GM19395 (cell line): ENCODE results near the gene ARVCF.

ENCODE experiments used
- ATAC-seq: cut with Tn5 transposase; IDR thresholded peaks from one replicate; pipeline ENCODE4 v1.9.1; 2021; ENCODE audit warnings: mild to moderate bottlenecking, moderate library complexity; ENCODE audit not compliant: unreplicated experiment

The ARVCF gene

DNA sequence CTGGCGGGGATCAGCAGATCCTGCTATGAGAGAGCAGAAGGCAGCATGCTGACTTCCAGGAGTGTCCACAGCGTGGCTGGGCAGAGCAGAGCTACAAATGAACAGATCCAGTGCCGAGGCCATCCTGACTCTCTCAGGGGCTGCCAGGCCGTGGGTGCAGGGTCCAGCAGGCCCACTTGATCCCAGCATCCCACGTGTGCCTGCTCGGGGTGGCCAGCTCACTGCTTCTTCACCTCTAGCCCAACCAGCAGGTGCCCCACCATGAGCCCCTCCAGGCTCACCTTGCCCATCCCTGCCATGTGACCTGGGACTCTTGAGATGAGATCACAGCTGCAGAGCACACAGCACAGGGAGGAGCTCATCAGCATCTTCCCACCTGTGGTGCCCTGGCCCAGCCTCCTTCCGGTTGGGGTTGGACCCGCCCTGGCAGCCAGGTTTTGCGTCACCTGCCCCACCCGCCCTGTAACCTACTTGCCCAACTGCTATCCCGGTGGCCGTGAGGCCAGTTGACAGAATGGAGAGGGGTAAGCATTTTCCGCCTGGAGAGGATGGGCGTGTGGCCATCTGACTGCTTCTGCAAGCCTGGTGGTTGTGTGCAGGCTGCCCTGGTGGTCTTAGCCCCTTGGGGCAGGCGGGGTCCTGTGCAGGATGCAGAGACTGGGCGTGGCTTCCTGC, 15.2 kb upstream of the ARVCF start:
- no peak for ATAC-seq

DNA sequence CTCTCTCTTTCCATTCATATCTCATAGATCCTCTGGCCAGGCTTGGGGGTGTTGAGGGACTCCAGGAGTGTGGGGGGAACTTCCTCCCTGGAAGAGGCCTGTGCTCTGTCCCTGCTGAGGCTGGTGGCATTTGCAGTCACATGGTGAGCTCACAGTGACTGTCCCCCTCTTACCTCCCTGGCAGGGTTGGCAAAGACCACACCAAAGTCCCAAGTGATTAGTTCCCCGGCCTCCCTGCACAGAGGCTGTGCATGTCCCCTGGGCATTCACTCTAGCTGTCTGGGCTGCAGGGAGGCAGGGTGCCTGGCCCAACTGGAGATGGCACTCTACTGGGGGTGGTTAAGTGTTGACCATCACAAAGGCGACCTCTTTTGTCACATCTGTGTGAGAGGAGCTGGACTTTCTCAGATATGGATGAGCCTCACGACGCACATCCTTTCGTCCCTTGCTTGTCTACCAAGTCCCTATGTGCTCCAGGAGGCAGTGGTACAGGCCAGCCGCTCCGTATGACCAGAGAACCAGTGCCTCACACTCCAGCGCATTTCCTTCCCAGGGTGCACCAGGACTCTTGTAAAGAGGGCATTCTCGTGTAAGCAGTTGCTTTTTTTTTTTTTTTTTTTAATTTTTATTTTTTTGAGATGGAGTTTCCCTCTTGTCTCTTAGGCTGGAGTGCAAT, 13.1 kb upstream of the ARVCF start:
- ATAC-seq = no peak

DNA sequence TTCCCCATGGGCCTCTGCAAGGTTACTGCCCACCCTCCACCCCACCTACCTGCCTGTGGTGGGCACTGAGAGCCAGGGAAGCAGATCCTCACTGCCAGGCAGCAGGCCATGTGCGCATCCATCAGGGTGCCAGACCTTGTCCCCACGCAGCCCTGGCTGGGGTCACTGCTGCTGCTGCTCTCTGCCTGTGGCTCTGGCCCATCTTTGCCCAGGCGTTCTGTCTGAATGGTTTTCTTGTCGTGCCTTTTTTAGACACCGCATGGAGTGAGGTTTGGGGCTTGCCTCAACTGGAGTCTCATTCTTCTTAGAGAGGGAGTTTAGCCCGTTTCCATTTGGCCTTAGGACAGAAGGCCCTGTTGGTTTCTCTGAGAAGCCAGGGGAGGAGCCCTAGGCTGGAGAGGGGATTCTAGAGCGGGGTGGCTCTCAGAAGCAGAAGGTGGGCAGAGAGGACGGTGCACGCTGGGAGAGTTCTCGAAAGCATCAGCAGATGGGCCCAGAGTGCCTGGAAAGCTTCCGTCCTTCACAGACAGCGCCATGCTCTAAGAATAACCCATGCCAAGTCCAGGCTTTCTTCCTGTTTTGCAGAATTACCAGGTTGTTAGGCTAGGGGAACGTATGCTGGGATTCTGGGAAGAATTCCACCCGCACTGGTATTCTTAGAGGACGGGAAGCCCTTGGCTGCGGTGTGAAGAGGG, 12.4 kb upstream of the ARVCF start:
- no peak for ATAC-seq

GRCh38 chr22:20027966-20028854, 11.6 kb upstream of the ARVCF start:
- ATAC-seq = no peak

DNA sequence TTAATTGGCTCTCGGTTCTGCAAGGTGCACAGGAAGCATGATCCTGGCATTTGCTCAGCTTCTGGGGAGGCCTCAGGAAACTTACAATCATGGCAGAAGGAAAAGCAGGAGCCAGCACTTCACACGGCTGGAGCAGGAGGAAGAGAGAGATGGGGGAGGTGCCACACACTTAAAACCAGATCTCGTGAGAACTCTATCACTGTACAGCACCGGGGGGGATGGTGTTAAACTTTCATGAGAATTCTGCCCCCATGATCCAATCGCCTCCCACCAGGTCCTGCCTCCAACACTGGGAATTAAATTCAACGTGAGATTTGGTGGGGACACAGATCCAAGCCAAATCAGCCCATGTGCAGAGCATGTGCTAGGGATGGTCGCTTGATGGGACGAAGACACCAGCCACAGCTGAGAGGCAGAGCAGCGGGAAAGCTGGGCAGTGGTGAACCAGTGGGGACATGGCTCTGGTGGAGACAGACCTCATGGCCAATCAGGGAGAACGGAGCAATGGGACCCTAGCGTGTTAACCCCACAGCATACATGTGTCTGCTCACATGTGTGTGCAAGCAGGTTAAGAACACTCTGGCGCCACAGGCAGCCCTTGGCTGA, 10.5 kb upstream of the ARVCF start:
- ATAC-seq = no peak

- ATAC-seq = no peak
Measured at GRCh38 chr22:20026204-20026908, 9.7 kb upstream of the ARVCF start.

DNA sequence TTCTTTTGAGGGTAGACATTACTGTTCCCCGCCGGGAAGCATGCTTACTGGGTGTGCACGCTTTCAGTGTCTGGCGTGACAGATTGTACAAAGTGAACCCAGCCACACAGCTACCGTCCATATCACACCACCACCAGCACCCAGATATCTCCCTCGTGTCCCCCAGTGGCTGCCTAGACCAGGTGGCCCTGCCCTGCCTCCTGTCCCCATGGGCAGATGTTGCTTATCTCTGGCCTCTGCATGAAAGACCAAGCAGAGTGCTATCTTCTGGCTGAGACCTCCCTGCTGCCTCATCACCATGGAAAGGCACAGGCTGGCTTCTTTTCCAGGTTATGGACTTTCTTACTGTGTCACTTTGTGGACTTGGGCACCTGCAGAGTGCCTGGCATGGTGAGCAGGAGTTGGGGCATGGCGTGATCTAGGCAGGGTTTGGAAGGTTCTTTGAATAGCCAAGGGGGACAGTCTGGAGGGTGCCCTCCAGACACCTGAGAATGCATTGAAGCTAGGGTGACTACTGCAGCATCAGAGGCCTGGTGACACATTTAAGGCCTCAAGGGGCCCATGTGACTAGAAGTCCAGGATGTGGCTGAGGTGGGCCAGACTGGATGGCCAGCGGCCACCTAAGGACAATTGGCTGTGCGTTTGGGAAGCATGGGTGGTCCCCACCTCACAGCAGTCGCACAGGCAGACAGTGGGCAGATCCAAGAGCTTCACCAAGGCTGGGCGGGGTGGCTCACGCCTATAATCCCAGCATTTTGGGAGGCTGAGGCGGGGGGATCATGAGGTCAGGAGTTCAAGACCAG, 9.0 kb upstream of the ARVCF start:
- no peak for ATAC-seq

DNA sequence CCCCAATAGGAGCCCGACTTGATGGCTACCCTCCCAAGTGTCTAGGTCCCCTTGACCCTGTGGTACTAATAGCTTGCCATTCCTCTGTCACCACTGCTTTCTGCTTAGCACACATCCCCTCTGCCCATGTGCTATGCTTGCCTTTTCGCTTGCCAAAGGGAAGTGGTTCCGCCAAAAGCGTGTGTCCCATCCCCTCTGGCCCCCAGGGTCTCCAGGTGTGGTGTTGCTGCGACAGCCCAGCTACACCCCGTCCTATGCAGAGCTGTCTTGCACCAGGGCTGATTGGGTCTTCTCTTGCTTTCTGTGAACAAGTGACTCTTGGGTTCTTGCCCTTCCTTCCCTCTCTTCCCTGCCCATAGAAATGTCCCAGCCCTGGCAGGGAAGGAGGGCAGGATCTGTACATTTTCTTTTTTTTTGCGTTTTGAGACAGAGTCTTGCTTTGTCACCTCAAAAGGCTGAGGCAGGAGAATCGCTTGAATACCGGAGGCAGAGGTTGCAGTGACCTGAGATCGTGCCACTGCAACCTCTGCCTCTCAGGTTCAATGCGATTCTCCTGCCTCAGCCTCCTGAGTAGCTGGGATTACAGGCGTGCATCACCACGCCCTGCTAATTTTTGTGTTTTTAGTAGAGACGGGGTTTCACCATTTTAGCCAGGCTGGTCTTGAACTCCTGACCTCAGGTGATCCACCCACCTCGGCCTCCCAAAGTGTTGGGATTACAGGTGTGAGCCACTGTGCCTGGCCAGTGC, 8.2 kb upstream of the ARVCF start:
- no peak for ATAC-seq

DNA sequence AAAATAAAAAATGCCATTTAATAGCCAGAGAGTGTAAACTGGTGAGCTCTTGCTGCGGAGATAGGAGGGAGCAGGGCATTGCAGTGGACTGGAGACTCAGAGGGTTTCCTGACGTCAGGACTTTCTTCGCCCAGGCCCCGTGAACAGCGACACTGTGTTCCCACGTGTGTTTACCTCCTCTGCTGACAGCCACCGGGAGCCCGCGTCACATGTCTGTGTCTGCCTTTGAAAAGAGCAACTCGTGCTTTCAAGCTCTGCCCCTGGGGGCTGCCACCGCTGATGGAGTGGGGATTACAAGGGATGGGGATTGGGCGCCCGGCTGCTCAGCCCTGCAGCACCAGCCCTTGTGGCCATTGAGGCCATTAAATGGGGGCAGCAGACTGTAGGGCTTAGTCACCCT, 7.6 kb upstream of the ARVCF start:
- ATAC-seq = no peak

GRCh38 chr22:20022978-20023613, 6.5 kb upstream of the ARVCF start:
- no peak for ATAC-seq

DNA sequence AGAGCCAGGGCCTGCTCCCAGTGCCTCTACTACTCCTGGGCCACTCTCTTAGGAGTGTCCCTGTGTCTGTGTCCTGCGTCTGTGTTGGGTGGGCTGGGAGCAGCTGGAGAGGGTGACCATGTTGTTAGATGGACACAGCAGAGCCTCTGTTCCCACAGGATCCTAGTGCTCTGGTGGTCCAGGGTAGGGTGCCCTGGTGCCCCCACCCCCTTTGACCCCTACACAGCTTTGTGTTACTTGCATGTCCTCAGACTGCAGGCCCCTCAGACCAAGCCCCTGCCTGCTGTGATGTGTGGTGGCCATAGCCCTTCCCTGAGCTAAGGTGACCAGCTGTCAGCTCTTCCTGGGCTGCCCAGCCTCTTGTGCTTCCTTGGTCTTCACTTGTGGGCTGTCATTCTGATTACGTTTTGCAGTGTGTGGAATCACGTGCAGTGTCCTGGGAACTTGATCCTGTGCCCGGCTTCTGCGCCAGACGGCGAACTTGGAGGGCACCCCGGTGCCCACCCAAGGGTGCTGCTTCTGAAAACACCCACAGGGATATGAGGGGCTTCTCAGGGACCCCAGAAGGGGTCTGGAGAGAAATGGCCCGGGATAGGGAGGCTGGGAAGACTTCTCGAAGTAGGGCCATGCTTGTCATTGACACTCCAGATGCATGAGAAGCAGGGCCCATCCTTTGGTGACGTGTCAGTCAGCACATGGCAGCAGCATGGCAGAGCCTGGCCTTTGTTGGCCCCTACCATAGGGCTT, 5.8 kb upstream of the ARVCF start:
- ATAC-seq = no peak

DNA sequence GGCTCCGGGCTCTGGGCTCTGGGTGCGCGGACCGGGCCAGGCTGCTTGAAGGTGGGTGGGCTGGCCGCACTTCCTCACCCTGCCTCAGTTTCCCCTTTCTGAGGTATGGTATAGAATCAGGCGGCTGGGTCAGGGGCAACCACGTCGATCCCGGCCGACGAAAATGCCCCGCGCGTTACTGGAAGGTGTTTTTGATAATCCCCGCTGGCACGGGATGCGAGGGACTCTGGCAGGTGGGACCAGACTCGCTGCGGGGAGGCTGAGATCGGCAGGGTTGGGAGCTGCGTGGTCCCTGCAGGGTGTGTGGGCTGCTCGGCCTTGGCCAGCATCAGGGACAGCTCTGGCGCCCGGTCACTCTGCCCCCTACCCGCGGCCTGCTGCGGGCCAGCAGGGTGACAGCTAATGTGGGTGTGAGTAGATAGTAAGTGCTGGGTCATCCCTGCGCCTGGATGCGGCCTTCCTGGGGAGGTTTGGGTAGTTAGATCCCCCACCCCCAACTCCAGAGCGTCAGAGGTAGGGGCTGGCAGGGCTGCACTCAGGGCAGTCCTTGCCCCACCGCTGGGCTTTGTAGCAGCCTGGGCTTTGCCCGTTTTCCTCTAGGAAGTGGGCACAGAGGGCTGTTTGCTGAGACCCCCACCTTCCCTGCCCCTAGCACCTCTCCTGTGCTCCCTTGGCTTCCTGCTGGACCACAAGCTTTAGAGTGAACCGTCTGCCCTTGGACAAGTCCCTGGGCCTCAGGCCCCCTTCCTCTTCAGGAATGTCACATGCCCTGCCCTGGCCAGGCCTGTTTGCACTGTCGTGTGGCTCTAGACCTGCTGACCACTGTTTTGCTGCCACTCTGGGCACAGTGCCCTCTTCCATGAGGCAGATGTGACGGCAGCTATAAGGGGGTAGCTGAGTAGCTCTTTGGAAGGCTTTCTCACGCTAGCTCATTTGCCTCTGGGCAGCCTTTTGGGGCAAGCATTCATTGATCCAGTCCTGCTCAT, 4.9 kb upstream of the ARVCF start:
- ATAC-seq = no peak

GRCh38 chr22:20020533-20021195, 4.0 kb upstream of the ARVCF start, which contains the start of gene TANGO2:
TSS of gene TANGO2 (plus strand) at chr22:20021110. CDS start at chr22:20036799, 15,689 bp downstream.
- ATAC-seq = peak; percentile 67

DNA sequence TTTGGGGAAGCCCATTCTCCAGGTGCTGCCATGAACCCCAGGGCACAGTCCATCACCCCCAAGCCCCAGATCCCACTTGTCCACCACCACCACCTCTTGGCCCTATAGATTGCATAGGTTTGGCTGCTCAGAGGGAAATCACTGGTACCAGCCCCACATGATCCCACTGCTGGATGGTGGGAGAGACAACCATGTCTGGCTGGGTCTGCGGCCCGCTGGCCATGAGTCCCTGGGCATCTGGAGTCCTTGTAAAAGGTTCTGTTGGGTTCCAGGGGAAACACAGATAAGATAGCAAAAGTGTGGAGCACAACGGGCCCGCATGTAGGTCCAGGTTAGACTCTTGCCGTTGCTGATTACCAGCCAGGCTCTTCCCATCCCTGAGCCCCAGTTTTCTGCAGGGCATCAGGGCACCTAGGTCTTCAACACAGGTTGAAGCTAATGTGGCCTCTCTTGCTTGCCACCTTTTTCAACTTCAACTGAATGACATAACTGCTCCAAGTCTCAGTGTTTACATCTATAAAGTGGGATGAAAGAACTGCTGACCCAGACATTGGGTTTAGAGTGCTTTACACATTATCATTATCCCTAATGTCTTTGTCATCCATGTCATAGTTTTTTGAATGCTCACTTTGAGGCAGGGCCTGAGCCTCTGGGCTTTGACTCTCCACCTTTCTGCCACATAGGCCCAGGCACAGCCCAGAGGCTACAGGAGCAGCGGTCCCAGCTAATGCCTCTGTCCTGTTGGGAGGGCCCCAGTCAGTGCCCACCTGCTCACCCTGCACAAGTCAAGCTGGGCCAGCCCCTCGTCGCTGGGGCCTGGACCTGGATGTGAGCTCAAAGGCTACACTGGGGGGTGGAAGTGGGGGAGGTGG, 3.3 kb upstream of the ARVCF start:
- no peak for ATAC-seq

DNA sequence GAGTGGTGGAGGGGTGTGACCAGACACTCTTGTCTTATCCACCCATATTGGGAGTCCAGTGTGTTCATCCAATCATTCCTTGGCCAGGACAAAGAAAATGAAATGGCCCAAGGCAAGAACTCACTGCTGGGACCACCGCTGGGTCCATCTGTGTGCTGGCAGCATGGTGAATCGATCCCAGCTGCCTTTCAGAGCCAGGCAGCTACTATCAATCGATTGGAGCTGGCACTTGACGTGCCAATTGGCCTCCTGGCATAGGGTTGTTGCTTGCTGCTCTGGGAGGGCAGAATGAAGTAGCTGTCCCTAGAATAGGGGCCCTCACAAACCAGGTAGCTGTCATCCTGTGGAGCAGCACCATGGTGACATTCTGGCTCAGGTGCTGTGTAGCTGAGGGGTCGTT, 1.4 kb upstream of the ARVCF start:
- ATAC-seq = no peak
